GM23338 (cell line): Measurements from ENCODE around the gene APBA2. TPM values are rescaled to one million over a fixed set of nuclear protein-coding genes. Genes with fewer than 3 reads are reported as not detected.

Experiments used
- ATAC-seq: fragments of 200-7000 bp; cut with Tn5 transposase; 3 replicates; pipeline ENCODE4 v1.9.1; 2020
- DNase-seq: peaks from one replicate; pipeline ENCODE4 v3.0.0-alpha.2; 2015; ENCODE audit warnings: low spot score
- H2AFZ ChIP-seq: fragments of 200-600 bp; sonication (generic); 2 replicates; pipeline ENCODE4 v1.8.0; 2016; ENCODE audit warnings: antibody characterized with exemption, mild to moderate bottlenecking, moderate library complexity
- H3F3A ChIP-seq: fragments of 200-600 bp; sonication (generic); replicated peaks from 2 replicates; pipeline ENCODE4 v1.8.0; 2017; ENCODE audit warnings: antibody characterized with exemption, mixed run types, low read depth
- H3K27ac ChIP-seq: fragments of 200-600 bp; sonication (generic); 2 replicates; pipeline ENCODE4 v1.6.1; 2016; ENCODE audit warnings: low read depth
- H3K27me3 ChIP-seq: fragments of 200-600 bp; sonication (generic); 2 replicates; pipeline ENCODE4 v1.8.0; 2016; ENCODE audit warnings: mild to moderate bottlenecking, mixed run types, moderate library complexity; ENCODE audit not compliant: insufficient read depth
- H3K36me3 ChIP-seq: fragments of 200-600 bp; sonication (generic); 2 replicates; pipeline ENCODE4 v1.8.0; 2016; ENCODE audit warnings: mild to moderate bottlenecking; ENCODE audit not compliant: insufficient read depth
- H3K4me1 ChIP-seq: fragments of 200-600 bp; sonication (generic); 2 replicates; pipeline ENCODE4 v1.8.0; 2016; ENCODE audit warnings: mild to moderate bottlenecking, moderate library complexity; ENCODE audit not compliant: insufficient read depth
- H3K4me2 ChIP-seq: fragments of 200-600 bp; sonication (generic); 2 replicates; pipeline ENCODE4 v1.7.1; 2017; ENCODE audit warnings: mixed run types
- H3K4me3 ChIP-seq: fragments of 200-600 bp; sonication (generic); 2 replicates; pipeline ENCODE4 v1.6.1; 2016; ENCODE audit warnings: mixed run types
- H3K79me2 ChIP-seq: fragments of 200-600 bp; sonication (generic); replicated peaks from 2 replicates; pipeline ENCODE4 v1.8.0; 2017; ENCODE audit warnings: mild to moderate bottlenecking; ENCODE audit not compliant: insufficient read depth
- H3K9me2 ChIP-seq: fragments of 200-600 bp; sonication (generic); 2 replicates; pipeline ENCODE4 v1.8.0; 2017; ENCODE audit not compliant: insufficient read depth
- H4K20me1 ChIP-seq: fragments of 200-600 bp; sonication (generic); replicated peaks from 2 replicates; pipeline ENCODE4 v1.8.0; 2017; ENCODE audit warnings: mild to moderate bottlenecking; ENCODE audit not compliant: insufficient read depth
- H3K27ac Mint-ChIP-seq: 2 replicates; pipeline ENCODE4 v1.8.0; 2020; ENCODE audit warnings: inconsistent platforms, mild to moderate bottlenecking, moderate library complexity, mixed read lengths
- H3K27me3 Mint-ChIP-seq: 3 replicates; pipeline ENCODE4 v1.8.0; 2022; ENCODE audit warnings: low read depth, mild to moderate bottlenecking, moderate library complexity, mixed read lengths, inconsistent platforms; ENCODE audit not compliant: insufficient read depth, poor library complexity
- H3K36me3 Mint-ChIP-seq: 3 replicates; pipeline ENCODE4 v1.8.0; 2021; ENCODE audit warnings: low read depth, mild to moderate bottlenecking, inconsistent platforms, moderate library complexity, mixed read lengths
- H3K4me1 Mint-ChIP-seq: 3 replicates; pipeline ENCODE4 v1.8.0; 2020; ENCODE audit warnings: mild to moderate bottlenecking, inconsistent platforms, mixed read lengths
- H3K4me3 Mint-ChIP-seq: 3 replicates; pipeline ENCODE4 v1.8.0; 2021; ENCODE audit warnings: moderate library complexity, mild to moderate bottlenecking, inconsistent platforms, mixed read lengths
- H3K9me3 Mint-ChIP-seq: 3 replicates; pipeline ENCODE4 v1.8.0; 2020; ENCODE audit warnings: moderate library complexity, mild to moderate bottlenecking, inconsistent platforms, mixed read lengths
- CREB1 ChIP-seq: fragments of 250-450 bp; sonication (Bioruptor Pico); IDR thresholded peaks from 2 replicates; pipeline ENCODE4 v1.5.0; 2020; ENCODE audit warnings: low read depth, mild to moderate bottlenecking, moderate library complexity
- CTCF ChIP-seq, 2 experiments: fragments of 200-600 bp in 1 of 2; sonication (generic) in 1 of 2; conservative IDR thresholded peaks; 2 replicates each; pipeline versions ENCODE4 v1.5.1 to v1.6.1; 2016 to 2017; ENCODE audit warnings: antibody characterized with exemption in 2 of 2, low read depth in 2 of 2, mild to moderate bottlenecking in 2 of 2, moderate library complexity in 1 of 2
- EZH2phosphoT487 ChIP-seq: fragments of 200-600 bp; sonication (generic); IDR thresholded peaks from one replicate; pipeline ENCODE4 v1.8.1; 2018; ENCODE audit warnings: antibody characterized with exemption; ENCODE audit not compliant: unreplicated experiment
- NANOG ChIP-seq: IDR thresholded peaks from 2 replicates; pipeline ENCODE4 v1.6.1; 2016; ENCODE audit warnings: antibody characterized with exemption, borderline replicate concordance
- POLR2AphosphoS5 ChIP-seq: IDR thresholded peaks from 2 replicates; pipeline ENCODE4 v1.6.1; 2016; ENCODE audit warnings: antibody characterized with exemption, low read depth
- ZNF462 ChIP-seq: fragments of 250-450 bp; sonication (Bioruptor Pico); IDR thresholded peaks from 2 replicates; pipeline ENCODE4 v1.5.0; 2020; ENCODE audit warnings: mild to moderate bottlenecking, moderate library complexity
- polyA plus RNA-seq: library from polyadenylated mRNA; unstranded; fragments of >200 nt; fragmentation: Nextera tagmentation; extraction: Ambion mirVana; gene quantifications from 2 replicates; pipeline ENCODE4 v1.2.1, GENCODE V29; 2016
- total RNA-seq: library from RNA; depleted of rRNA; stranded (reverse); fragments of >200 nt; shearing (Covaris generic); gene quantifications from 2 replicates; pipeline ENCODE4 v1.2.3, GENCODE V29; 2014

APBA2 gene
- total and polyA plus RNA-seq, 2 experiments from 2014 or later: 5.9 to 24.7 TPM

- no peaks in the 10 kb centered on the region for H3K79me2 ChIP-seq
- H3K27ac ChIP-seq: no peak overlapping the region
- peaks cover 5% of the 10 kb centered on the region for H3K27me3 Mint-ChIP-seq
- no peaks in the 10 kb centered on the region for H3F3A ChIP-seq
- peaks cover 26% of the 10 kb centered on the region for H3K4me1 Mint-ChIP-seq
- ATAC-seq: no peak
- H4K20me1 ChIP-seq: no peaks in the 10 kb centered on the region
- no peaks in the 10 kb centered on the region for H3K36me3 ChIP-seq
- H3K4me2 ChIP-seq: no peak overlapping the region
- no peak for TF ChIP-seq CREB1
- TF ChIP-seq NANOG: no peak
- no peak for TF ChIP-seq ZNF462 (CRISPR knock-in tag)
- TF ChIP-seq CTCF (conservative IDR thresholded peaks at IDR 0.05; ENCODE audit: low read depth in 2 of 2): no peak
- TF ChIP-seq EZH2phosphoT487: no peak
- no peak for TF ChIP-seq POLR2AphosphoS5
- no peaks in the 10 kb centered on the region for H3K27me3 ChIP-seq
- H2AFZ ChIP-seq: no peak overlapping the region
- no peaks in the 10 kb centered on the region; the same call in 1 of the 2 replicates for H3K9me2 ChIP-seq
- no peak overlapping the region for H3K27ac Mint-ChIP-seq
- peaks cover 7% of the 10 kb centered on the region; the same call in 1 of the 2 replicates for H3K4me1 ChIP-seq
- no peaks in the 10 kb centered on the region; the same call in 2 of the 3 replicates for H3K9me3 Mint-ChIP-seq
- DNase-seq: no peak
- no peaks in the 10 kb centered on the region for H3K36me3 Mint-ChIP-seq
- no peak overlapping the region for H3K4me3 ChIP-seq
- H3K4me3 Mint-ChIP-seq: no peak overlapping the region
Observed at GRCh38 chr15:28953573-28954195, 67.9 kb downstream of the APBA2 start.
